ENCODE measurements around the gene ARID1A. TPM values are rescaled to one million over a fixed set of nuclear protein-coding genes. Genes with fewer than 3 reads are reported as not detected.

The ARID1A gene
- total and polyA plus RNA-seq, 12 donors = 11.3 to 90.3 (median 51.1) TPM

DNA sequence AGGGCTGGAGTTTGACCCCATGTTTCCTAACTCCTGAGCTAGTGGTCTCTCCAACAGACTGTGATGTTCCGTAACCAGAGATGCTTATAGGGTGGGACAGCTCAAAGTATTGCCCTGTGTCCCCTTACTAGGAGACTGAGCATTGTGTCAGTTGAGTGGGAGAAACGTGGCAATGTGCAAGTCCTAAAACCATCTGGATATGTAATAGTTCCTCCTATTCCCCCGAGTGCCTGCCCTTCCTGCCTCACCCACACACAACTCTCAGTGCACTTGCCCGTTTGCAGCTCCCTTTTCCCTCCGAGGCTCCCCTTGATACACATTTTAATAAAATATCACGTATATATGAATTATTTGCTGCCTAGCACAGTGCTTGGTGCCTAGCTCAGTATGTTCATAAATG is 95.3 kb downstream of the ARID1A start:
- Histone ChIP-seq H3K27me3 (no peaks in the 10 kb centered on the region), H3K4me1 (replicated peaks in 1 of 2) (peaks cover 18 to 25% of the 10 kb centered on the region in 2 donors), H3K36me3 (replicated peaks in 1 of 2) (peaks cover 0 to 12% of the 10 kb centered on the region in 2 donors), H3K27ac (no peak overlapping the region), H3K9me3 (replicated peaks in 1 of 3) (no peaks in the 10 kb centered on the region), H3K4me3 (no peak overlapping the region)
- intact Hi-C loops (cut with DNase I) = loop anchor here in 1 of 2 donors (5.0 kb wide), 1 partner anchor 189 kb away; no protein-coding TSS in a partner anchor
- no peak for TF ChIP-seq POLR2A (IDR thresholded peaks at IDR 0.05)
- no peak for TF ChIP-seq CTCF (IDR thresholded peaks at IDR 0.05)
- 72 to 80% (median 73%) methylated on average over 6 of the region's 6 CpGs for WGBS, 4 donors
- no peak for DNase-seq

DNA sequence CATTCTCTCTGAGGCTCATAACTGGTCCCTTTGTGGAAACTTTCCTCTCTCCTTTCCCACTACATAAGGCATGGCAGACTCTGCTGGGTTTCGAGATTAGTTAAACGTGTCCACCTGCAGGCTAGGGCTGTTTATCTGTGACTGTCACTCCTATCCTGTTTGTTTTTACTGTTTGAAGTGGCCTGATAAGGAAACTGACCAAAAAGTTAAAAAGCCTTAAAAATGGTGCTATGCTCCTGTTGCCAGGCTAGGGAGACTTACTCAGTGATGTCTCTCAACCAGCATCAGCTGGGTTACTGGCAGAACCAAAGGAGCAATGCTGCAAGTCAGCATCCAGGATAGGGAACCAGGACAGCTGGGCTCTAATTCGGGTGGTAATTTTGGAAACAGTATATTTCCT is 95.8 kb downstream of the ARID1A start:
- H3K4me1 ChIP-seq (replicated peaks in 1 of 2) = peaks cover 13 to 21% of the 10 kb centered on the region in 2 donors
- H3K4me3 ChIP-seq = no peak overlapping the region
- WGBS, 4 donors = 68 to 87% (median 78%) methylated on average over 3 of the region's 3 CpGs
- intact Hi-C loops (cut with DNase I) = loop anchor here in 1 of 2 donors (5.0 kb wide), 1 partner anchor 189 kb away; no protein-coding TSS in a partner anchor
- H3K27me3 ChIP-seq = no peaks in the 10 kb centered on the region
- H3K9me3 ChIP-seq (replicated peaks in 1 of 3) = no peaks in the 10 kb centered on the region
- H3K27ac ChIP-seq = no peak overlapping the region
- no peak for DNase-seq
- H3K36me3 ChIP-seq (replicated peaks in 1 of 2) = peaks cover 0 to 12% of the 10 kb centered on the region in 2 donors
- TF ChIP-seq CTCF (IDR thresholded peaks at IDR 0.05) = no peak
- no peak for TF ChIP-seq POLR2A (IDR thresholded peaks at IDR 0.05)

GRCh38 chr1:26792924-26793323 is 97.1 kb downstream of the ARID1A start:
- Histone ChIP-seq H3K36me3 (replicated peaks in 1 of 2) (peaks cover 0 to 16% of the 10 kb centered on the region in 2 donors), H3K9me3 (replicated peaks in 1 of 3) (no peaks in the 10 kb centered on the region), H3K27me3 (no peaks in the 10 kb centered on the region), H3K4me1 (replicated peaks in 1 of 2) (peaks cover 6 to 13% of the 10 kb centered on the region in 2 donors), H3K27ac (no peak overlapping the region), H3K4me3 (no peak overlapping the region)
- DNase-seq = no peak
- TF ChIP-seq CTCF (IDR thresholded peaks at IDR 0.05) (no peak), POLR2A (IDR thresholded peaks at IDR 0.05) (no peak)
- WGBS, 4 donors = 87 to 97% (median 93%) methylated on average over 2 of the region's 2 CpGs
- intact Hi-C loops (cut with DNase I) = loop anchor here in 1 of 2 donors (5.0 kb wide), 1 partner anchor 191 kb away; no protein-coding TSS in a partner anchor

- intact Hi-C loops (cut with DNase I) = loop anchor here in 1 of 2 donors (5.0 kb wide), 1 partner anchor 192 kb away; no protein-coding TSS in a partner anchor
- Histone ChIP-seq H3K36me3 (replicated peaks in 1 of 2) (peaks cover 0 to 17% of the 10 kb centered on the region in 2 donors), H3K27ac (no peak overlapping the region), H3K4me3 (no peak overlapping the region), H3K4me1 (replicated peaks in 1 of 2) (peaks cover 5 to 14% of the 10 kb centered on the region in 2 donors), H3K27me3 (no peaks in the 10 kb centered on the region), H3K9me3 (replicated peaks in 1 of 3) (no peaks in the 10 kb centered on the region)
- TF ChIP-seq CTCF (IDR thresholded peaks at IDR 0.05) (no peak), POLR2A (IDR thresholded peaks at IDR 0.05) (no peak)
- WGBS, 4 donors = 85 to 88% (median 87%) methylated on average over 4 to 5 of the region's 5 CpGs
- DNase-seq = peak in 1 of 7 donors; percentile 14
These were observed 98.6 kb downstream of the ARID1A start for GRCh38 chr1:26794391-26794790.
